Sigmoid colon (tissue), 4 donors: ENCODE measurements around the gene RAB11B.

Source experiments
- CTCF ChIP-seq, 4 experiments: fragments of 450-650 bp in 3 of 4; fragments of 200-600 bp in 1 of 4; IDR thresholded peaks; one replicate each; pipeline ENCODE4 v1.5.1; 2016 to 2019; ENCODE audit warnings: antibody characterized with exemption in 4 of 4, mild to moderate bottlenecking in 3 of 4, moderate library complexity in 2 of 4
- POLR2A ChIP-seq, 2 donors: fragments of 450-650 bp; IDR thresholded peaks; one replicate each; pipeline ENCODE4 v1.6.1; 2016; ENCODE audit warnings: antibody characterized with exemption in 2 of 2, mild to moderate bottlenecking in 2 of 2, moderate library complexity in 2 of 2
- POLR2AphosphoS5 ChIP-seq, 4 donors: sonication (generic); formaldehyde crosslinking; IDR thresholded peaks; one replicate each; pipeline ENCODE4 v1.6.1; 2017; ENCODE audit warnings: antibody characterized with exemption in 4 of 4

GRCh38 chr19:8416796-8417195 lies 26.6 kb downstream of the RAB11B start:
- TF ChIP-seq CTCF (IDR thresholded peaks at IDR 0.05) = no peak
- TF ChIP-seq POLR2A (IDR thresholded peaks at IDR 0.05) = no peak
- TF ChIP-seq POLR2AphosphoS5 (IDR thresholded peaks at IDR 0.05) = no peak
